Kidney glomerular epithelial cell (primary cell): Measurements from ENCODE around the gene LSP1.
A peak's percentile ranks its signal among the peaks of the same experiment; 100 is the strongest.
"Not testable (repeated sequence)": the region's sequence is repeated elsewhere in the genome, so short reads cannot be mapped to it uniquely, and the experiment has no call there.

Experiments used
- DNase-seq: peaks from one replicate; lab custom pipeline; 2025; lab: John Stamatoyannopoulos, UW

Gene LSP1

DNA sequence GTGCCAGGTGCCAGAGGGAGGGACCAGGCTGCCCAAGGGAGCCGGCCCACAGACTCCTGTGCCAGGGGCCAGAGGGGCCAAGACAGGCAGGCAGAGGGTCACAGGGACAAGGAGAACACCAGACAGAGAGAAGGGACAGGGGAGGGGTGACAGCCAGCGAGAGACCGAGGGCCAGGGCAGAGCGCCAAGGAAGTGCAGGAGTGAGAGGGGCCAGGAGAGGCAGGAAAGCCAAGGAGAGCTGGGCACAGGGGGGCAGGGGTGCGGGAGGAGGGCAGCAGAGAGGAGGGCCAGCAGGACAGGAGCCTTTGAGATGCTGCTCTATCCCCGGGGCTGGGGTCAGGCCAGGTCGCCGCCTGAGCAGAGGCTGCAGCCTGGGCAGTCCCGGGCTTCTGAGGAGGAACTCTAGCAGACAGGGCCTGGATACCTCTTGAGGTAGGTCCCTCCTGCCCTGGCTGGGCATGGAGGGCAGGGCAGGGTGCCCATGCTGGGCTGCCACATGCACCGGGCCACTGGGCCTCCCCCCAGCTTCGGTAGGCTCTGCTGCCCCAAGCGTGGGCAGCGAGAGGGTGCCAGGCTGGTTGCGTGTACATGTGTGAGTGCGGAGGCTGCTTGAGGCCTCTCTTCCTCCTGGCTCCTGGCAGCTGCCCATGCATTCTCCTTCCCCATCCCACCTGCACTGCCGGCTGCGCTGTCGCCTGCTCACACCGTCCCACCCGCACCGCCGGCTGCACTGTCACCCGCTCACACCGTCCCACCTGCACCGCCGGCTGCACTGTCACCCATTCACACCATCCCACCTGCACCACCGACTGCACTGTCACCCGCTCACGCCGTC is 12.2 kb downstream of the LSP1 start:
- no peak for DNase-seq

DNA sequence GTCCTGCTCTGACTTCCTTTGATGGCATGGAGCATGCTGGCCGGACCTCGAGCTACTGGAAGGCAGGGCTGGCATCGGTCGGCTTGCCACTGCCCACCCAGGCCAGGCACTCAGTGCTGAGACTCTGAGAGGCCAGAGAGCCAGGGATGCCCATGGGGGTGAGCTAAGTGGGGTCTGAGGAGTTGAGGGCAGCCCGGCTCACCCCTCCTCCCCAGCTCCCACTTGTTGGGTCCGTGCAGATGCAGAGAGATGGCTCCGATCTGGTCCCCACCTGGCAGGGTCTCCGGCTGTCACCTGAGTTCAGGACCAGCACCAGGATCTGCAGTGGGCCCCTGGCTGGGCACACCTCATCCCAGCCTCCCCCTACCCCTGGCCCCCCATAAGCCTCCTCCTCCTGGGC is 13.3 kb downstream of the LSP1 start:
- DNase-seq: no peak

GRCh38 chr11:1866776-1867175 is 13.9 kb downstream of the LSP1 start:
- DNase-seq: no peak

DNA sequence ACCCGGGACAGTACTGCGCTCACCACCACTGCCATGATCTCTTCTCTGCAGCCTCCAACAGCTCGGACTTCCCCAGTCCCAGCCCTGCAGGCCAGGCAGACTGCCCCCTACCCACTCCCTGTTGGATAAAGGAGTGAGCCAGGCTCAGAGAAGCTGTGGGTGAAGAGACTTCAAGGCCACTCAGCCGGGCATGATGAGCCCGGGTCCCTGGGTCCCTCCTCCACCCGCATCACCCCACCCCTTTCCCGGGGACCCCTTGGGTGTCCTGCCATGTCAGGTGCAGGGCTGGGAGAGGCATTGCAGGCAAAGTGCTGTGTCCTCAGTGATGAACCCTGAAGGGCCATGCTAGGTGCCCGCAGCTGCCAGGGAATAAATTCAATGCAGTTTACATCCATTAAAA is 14.5 kb downstream of the LSP1 start:
- no peak for DNase-seq

- DNase-seq: no peak
These were observed 15.3 kb downstream of the LSP1 start for GRCh38 chr11:1868056-1868635.

DNA sequence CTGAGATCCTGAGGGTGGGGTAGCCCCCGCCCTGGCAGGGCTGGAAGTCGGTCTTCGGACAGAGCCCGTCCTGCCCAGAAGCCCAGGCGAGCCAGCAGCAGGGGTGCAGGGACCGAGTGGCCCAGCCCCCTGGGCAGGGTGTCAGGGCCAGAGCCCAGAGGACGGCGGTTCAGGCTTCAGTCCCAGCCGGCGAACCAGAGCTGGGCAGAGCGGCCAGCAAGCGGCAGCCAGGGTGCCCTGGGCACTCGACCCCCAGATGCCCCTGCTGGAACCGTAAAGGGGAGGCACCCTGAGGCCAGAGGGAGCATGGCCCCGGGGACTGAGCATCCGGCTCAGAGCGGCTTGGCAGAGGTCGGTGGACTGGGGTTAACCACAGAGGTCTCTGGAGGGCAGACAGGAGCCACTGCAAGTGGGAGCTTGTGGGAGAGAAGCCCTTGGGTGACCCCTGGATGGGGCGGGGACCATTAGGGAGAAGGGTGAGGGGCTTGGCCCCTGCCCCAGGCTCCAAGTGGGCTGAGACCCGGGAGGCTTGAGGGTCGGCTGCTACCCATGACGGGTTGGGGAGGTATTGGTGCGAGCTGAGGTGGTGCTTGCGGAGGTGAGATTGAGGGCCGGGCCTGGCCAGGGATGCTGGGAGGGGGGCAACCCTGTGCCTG is 15.9 kb downstream of the LSP1 start:
- no peak for DNase-seq

GRCh38 chr11:1869427-1870325 is 16.8 kb downstream of the LSP1 start:
- DNase-seq: no peak

DNA sequence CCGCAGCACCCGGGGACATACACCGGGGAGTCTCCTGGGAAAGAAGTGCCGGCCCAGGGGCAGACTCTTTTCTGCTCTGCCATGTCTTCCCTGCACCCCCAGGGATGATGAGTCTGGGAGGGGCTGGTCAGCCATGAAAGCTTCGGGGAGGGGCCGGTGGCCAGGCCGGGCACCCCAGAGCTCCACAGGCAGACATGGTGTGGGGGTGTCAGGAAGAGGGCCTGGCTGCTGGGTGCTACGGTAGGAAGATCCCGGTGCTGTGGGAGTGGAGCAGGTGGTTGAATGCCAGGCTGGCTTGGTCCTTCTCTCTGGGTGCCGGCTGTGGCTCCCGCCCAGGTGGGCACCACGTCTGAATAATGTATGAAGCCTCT is 17.4 kb downstream of the LSP1 start:
- no peak for DNase-seq

GRCh38 chr11:1870721-1871466 is 18.0 kb downstream of the LSP1 start:
- no peak for DNase-seq

DNA sequence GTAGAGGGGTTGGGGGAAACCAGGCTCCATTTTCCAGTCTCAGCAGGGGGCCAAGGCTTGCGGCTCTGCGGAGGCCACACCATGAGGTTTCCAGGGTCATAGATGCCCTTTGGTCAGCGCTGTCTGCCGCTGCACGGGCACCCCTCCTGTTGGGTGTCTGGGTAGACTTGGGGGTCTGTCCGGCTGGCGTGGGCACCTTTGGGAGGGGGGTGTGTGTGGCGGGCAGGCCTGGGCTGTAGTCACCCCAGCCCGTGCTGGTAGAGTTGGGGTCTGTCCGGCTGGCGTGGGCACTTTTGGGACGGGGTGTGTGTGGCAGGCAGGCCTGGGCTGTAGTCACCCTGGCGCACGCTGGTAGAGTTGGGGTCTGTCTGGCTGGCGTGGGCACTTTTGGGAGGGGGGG is 18.6 kb downstream of the LSP1 start:
- no peak for DNase-seq

DNA sequence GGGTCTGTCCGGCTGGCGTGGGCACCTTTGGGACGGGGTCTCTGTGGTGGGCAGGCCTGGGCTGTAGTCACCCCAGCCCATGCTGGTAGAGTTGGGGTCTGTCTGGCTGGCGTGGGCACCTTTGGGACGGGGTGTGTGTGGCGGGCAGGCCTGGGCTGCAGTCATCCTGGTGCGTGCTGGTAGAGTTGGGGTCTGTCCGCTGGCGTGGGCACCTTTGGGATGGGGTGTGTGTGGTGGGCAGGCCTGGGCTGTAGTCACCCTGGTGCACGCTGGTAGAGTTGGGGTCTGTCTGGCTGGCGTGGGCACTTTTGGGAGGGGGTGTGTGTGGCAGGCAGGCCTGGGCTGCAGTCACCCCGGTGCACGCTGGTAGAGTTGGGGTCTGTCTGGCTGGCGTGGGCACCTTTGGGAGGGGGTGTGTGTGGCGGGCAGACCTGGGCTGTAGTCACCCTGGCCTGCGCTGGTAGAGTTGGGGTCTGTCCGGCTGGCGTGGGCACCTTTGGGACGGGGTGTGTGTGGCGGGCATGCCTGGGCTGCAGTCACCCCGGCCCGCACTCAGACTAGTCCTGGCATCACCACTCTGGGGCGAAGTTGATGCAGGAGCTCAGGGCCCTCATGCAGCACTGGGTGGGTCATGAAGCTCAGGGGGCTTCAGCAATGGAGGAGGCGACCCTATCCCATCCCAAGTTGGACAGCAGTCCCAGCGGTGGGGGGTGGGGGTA is 19.5 kb downstream of the LSP1 start:
- no peak for DNase-seq

- peak; percentile 56 for DNase-seq
These were observed 20.3 kb downstream of the LSP1 start for GRCh38 chr11:1873048-1873812.

- not testable (repeated sequence) for DNase-seq
These were observed 20.9 kb downstream of the LSP1 start for GRCh38 chr11:1873813-1874150.

GRCh38 chr11:1874441-1875092 is 21.7 kb downstream of the LSP1 start:
- DNase-seq: not testable (repeated sequence)

DNA sequence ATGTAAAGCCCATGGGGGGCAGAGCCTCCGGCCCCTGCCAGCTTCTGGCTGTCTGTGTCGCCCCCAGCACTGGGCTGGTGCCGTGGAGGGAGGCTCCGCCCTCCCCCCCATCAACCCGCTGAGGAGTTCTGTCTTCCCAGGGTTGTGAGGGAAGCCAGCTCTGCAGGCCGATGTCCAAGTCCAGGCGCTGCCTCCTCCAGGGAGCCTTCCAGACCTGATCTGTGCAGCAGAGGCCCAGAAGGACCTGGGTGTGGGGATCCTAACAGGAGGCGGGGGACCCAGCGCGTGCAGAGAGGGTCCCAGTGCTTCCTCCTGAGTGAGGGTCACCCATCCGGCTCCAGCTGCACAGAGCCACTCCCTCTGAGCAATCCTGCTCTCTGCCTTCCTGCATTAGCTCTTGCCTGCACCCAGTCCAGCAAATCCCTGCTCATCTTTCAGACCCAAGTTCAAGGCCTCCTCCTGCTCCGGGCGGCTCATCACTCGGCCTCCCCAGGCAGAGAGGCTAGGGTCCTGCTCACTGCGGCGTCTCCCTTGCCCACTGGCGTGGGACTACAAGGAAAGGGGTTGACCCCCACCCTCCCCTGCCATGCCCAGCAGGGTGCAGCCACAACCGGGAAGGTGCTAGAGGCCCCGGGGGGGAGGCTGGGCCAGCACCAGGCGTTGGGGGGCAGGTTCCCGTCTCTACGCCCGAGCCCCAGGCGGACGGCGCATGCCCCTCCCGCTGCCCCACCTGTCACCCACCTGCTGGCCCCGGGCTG is 22.4 kb downstream of the LSP1 start:
- no peak for DNase-seq

DNA sequence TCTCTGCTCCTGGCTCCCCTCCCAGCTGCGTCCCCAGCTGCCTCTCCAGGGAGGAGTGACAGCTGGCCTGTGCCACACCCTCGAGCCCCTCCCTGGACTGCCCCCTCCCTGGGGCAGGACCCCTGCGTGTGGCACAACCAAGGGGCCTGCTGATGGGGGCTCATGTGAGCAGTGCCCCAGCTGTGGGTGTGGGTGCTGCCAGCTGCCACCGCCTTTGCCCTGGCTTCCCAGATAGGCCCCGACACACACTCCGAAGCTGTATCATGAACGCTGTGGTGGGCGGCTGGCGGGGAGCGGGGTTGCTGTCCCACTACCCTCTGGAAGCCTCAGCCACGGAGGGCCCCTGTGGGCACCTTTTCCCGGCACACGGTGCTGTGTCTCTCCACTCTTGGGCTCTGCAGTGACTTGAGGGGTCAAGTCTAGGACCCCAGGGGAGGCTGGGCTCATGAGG is 23.0 kb downstream of the LSP1 start:
- not testable (repeated sequence) for DNase-seq

GRCh38 chr11:1876361-1877063 is 23.6 kb downstream of the LSP1 start:
- DNase-seq: no peak
